Urinary bladder (tissue), 4 donors: ENCODE data around the gene GAGE12D. TPM values are rescaled to one million over a fixed set of nuclear protein-coding genes. Genes with fewer than 3 reads are reported as not detected.
"Not testable (repeated sequence)": the region's sequence is repeated elsewhere in the genome, so short reads cannot be mapped to it uniquely, and the experiment has no call there.

Experiments
- DNase-seq: peaks from one replicate; pipeline ENCODE4 v3.0.0-alpha.2; 2015; ENCODE audit errors: extremely low spot score
- H3K27ac ChIP-seq: one replicate; pipeline ENCODE4 v1.5.1; 2013; ENCODE audit warnings: low read depth, mild to moderate bottlenecking, moderate library complexity
- H3K36me3 ChIP-seq: one replicate; pipeline ENCODE4 v1.6.1; 2013; ENCODE audit warnings: mild to moderate bottlenecking, moderate library complexity; ENCODE audit not compliant: insufficient read depth
- H3K4me1 ChIP-seq: one replicate; pipeline ENCODE4 v1.6.1; 2013; ENCODE audit warnings: mild to moderate bottlenecking, moderate library complexity; ENCODE audit not compliant: insufficient read depth
- H3K4me3 ChIP-seq: one replicate; pipeline ENCODE4 v1.5.1; 2013; ENCODE audit warnings: low read depth, low read length
- WGBS: extraction: QIAGEN DNeasy Blood & Tissue Kit; methylation state at CpG from one replicate; pipeline ENCODE4 v1.1.7; 2013; 5-methylcytosine and 5-hydroxymethylcytosine counted together
- polyA plus RNA-seq: library from polyadenylated mRNA; stranded (reverse); fragments of 200-250 nt; gene quantifications from one replicate; pipeline ENCODE4 v1.2.3, GENCODE V29; 2013
- total RNA-seq: library from RNA; depleted of rRNA; stranded (reverse); fragments of >200 nt; gene quantifications from one replicate; pipeline ENCODE4 v1.2.3, GENCODE V29; 2014
- donor health status: healthy with polysubstance abuse.
- donor health status: healthy.

Gene GAGE12D
- total RNA-seq (not detected), polyA plus RNA-seq (not detected)

- not testable (repeated sequence) for H3K27ac ChIP-seq, H3K4me1 ChIP-seq, H3K36me3 ChIP-seq, H3K4me3 ChIP-seq, DNase-seq
- no CpG with 5 or more reads among the region's 16 CpGs for WGBS
Observed at GRCh38 chrX:49541433-49541832, at the start of gene GAGE12D. TSS of gene GAGE12D (plus strand) at chrX:49541733. CDS start at chrX:49542888, 1,155 bp downstream.

GRCh38 chrX:49531877-49532276, 9.7 kb upstream of the GAGE12D start, which contains the start of gene GAGE12C:
TSS of gene GAGE12C (plus strand) at chrX:49532177. CDS start at chrX:49533332, 1,155 bp downstream.
- not testable (repeated sequence) for H3K27ac ChIP-seq, H3K36me3 ChIP-seq, DNase-seq, H3K4me3 ChIP-seq, H3K4me1 ChIP-seq
- WGBS: no CpG with 5 or more reads among the region's 16 CpGs

- H3K27ac ChIP-seq, H3K4me1 ChIP-seq, DNase-seq, H3K4me3 ChIP-seq, H3K36me3 ChIP-seq: not testable (repeated sequence)
- no CpG with 5 or more reads among the region's 16 CpGs for WGBS
Observed at GRCh38 chrX:49550989-49551388, 9.5 kb downstream of the GAGE12D start, which contains the start of gene GAGE12E. TSS of gene GAGE12E (plus strand) at chrX:49551289. CDS start at chrX:49552444, 1,155 bp downstream.

- not testable (repeated sequence) for H3K4me3 ChIP-seq, H3K4me1 ChIP-seq, H3K36me3 ChIP-seq, H3K27ac ChIP-seq, DNase-seq
- WGBS: no CpG with 5 or more reads among the region's 16 CpGs
Observed at GRCh38 chrX:49560542-49560941, 19.0 kb downstream of the GAGE12D start, which contains the start of gene GAGE12F. TSS of gene GAGE12F (plus strand) at chrX:49560842. CDS start at chrX:49561997, 1,155 bp downstream.

GRCh38 chrX:49568728-49569127, 27.2 kb downstream of the GAGE12D start:
- H3K27ac ChIP-seq, DNase-seq, H3K36me3 ChIP-seq, H3K4me3 ChIP-seq, H3K4me1 ChIP-seq: not testable (repeated sequence)
- WGBS: no CpG with 5 or more reads among the region's 11 CpGs

- not testable (repeated sequence) for DNase-seq, H3K4me3 ChIP-seq, H3K36me3 ChIP-seq, H3K27ac ChIP-seq, H3K4me1 ChIP-seq
- no CpG with 5 or more reads among the region's 13 CpGs for WGBS
Observed at GRCh38 chrX:49569152-49569551, 27.6 kb downstream of the GAGE12D start.

GRCh38 chrX:49570100-49570499, 28.6 kb downstream of the GAGE12D start, which contains the start of gene GAGE12G:
TSS of gene GAGE12G (plus strand) at chrX:49570400. CDS start at chrX:49571555, 1,155 bp downstream.
- no CpG with 5 or more reads among the region's 16 CpGs for whole genome bisulfite sequencing
- H3K4me3 ChIP-seq, DNase-seq, H3K27ac ChIP-seq, H3K4me1 ChIP-seq, H3K36me3 ChIP-seq: not testable (repeated sequence)

- not testable (repeated sequence) for H3K36me3 ChIP-seq, H3K27ac ChIP-seq, H3K4me1 ChIP-seq, DNase-seq, H3K4me3 ChIP-seq
- no CpG with 5 or more reads among the region's 16 CpGs for WGBS
Observed at GRCh38 chrX:49579649-49580048, 38.1 kb downstream of the GAGE12D start, which contains the start of gene GAGE12H. TSS of gene GAGE12H (plus strand) at chrX:49579949. CDS start at chrX:49581104, 1,155 bp downstream.

GRCh38 chrX:49589196-49589595, 47.7 kb downstream of the GAGE12D start, which contains the start of gene GAGE2A:
TSS of gene GAGE2A (plus strand) at chrX:49589496. CDS start at chrX:49590651, 1,155 bp downstream.
- no CpG with 5 or more reads among the region's 16 CpGs for WGBS
- H3K36me3 ChIP-seq, DNase-seq, H3K27ac ChIP-seq, H3K4me3 ChIP-seq, H3K4me1 ChIP-seq: not testable (repeated sequence)

GRCh38 chrX:49589769-49590478, 48.4 kb downstream of the GAGE12D start:
- DNase-seq, H3K36me3 ChIP-seq, H3K27ac ChIP-seq, H3K4me3 ChIP-seq, H3K4me1 ChIP-seq: not testable (repeated sequence)
- 93% methylated on average over 24 of the region's 37 CpGs for WGBS

GRCh38 chrX:49590488-49590887, 49.0 kb downstream of the GAGE12D start:
- H3K4me3 ChIP-seq, H3K36me3 ChIP-seq, DNase-seq, H3K4me1 ChIP-seq, H3K27ac ChIP-seq: not testable (repeated sequence)
- WGBS: 95% methylated on average over 10 of the region's 17 CpGs
